ENCODE results near the gene NUDT1.

DNA sequence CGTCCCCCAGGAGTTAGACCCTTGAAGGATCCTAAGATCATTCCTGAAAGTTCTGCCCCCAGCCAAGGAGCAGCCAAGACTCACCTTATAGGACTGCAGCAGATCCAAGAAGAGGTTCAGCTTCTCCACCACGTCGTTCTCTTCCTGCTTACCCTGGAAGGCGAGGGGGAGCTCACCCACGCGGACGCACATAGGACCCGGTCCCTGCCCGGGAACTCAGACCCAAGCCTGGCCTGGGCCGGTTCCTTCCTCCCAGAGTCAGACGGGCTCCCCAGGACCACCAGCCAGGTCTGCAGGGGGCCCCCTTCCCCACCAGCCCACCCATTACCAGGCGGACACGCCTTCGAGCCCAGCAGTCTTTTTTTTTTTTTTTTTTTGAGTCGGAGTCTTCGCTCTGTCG is 15.6 kb downstream of the NUDT1 start:
- TF ChIP-seq POLR2A (IDR thresholded peaks at IDR 0.05) (no peak), EP300 (IDR thresholded peaks at IDR 0.05) (no peak)

Data from gastroesophageal sphincter (tissue), 2 donors.